HepG2 (cell line): ENCODE data around the gene SEMA3B. TPM values are rescaled to one million over a fixed set of nuclear protein-coding genes. Genes with fewer than 3 reads are reported as not detected.

Source experiments
- MAFF ChIP-seq: IDR thresholded peaks from 2 replicates; pipeline ENCODE4 v1.6.1; 2011; ENCODE audit warnings: low read depth, low read length, improper control_type of control experiment
- MAZ ChIP-seq, 2 experiments: sonication (generic) in 1 of 2; formaldehyde crosslinking in 1 of 2; IDR thresholded peaks; 2 replicates each; pipeline versions ENCODE4 v1.5.0 to v1.6.1; 2012 to 2020; ENCODE audit warnings: low read depth in 2 of 2, mild to moderate bottlenecking in 2 of 2, borderline replicate concordance in 1 of 2, improper control_type of control experiment in 1 of 2, low read length in 1 of 2, missing genetic modification reagents in 1 of 2, moderate library complexity in 1 of 2
- MEIS1 ChIP-seq: sonication (generic); formaldehyde crosslinking; IDR thresholded peaks from 2 replicates; pipeline ENCODE4 v1.9.0; 2021; ENCODE audit warnings: mild to moderate bottlenecking, missing genetic modification reagents, moderate library complexity, borderline replicate concordance
- MYC ChIP-seq: sonication (generic); formaldehyde crosslinking; IDR thresholded peaks from 2 replicates; pipeline ENCODE4 v1.9.0; 2021; ENCODE audit warnings: missing genetic modification reagents, borderline replicate concordance
- NFE2L2 ChIP-seq: fragments of 150-350 bp; IDR thresholded peaks from 2 replicates; pipeline ENCODE4 v1.6.1; 2014; ENCODE audit warnings: low read length
- RAD21 ChIP-seq: fragments of 450-650 bp; formaldehyde crosslinking; IDR thresholded peaks from 2 replicates; pipeline ENCODE4 v1.5.0; 2020; ENCODE audit warnings: mild to moderate bottlenecking
- TERF1 ChIP-seq: sonication (generic); formaldehyde crosslinking; IDR thresholded peaks from 2 replicates; pipeline ENCODE4 v1.8.0; 2022; ENCODE audit warnings: mild to moderate bottlenecking, missing genetic modification reagents, moderate library complexity
- TFDP2 ChIP-seq: sonication (generic); formaldehyde crosslinking; IDR thresholded peaks from 2 replicates; pipeline ENCODE4 v1.4.0; 2020; ENCODE audit warnings: missing genetic modification reagents
- WIZ ChIP-seq: sonication (generic); formaldehyde crosslinking; IDR thresholded peaks from 2 replicates; pipeline ENCODE4 v1.5.1; 2020; ENCODE audit warnings: mild to moderate bottlenecking, missing genetic modification reagents
- ZBTB3 ChIP-seq: sonication (generic); formaldehyde crosslinking; IDR thresholded peaks from 2 replicates; pipeline ENCODE4 v1.4.0; 2020; ENCODE audit warnings: low read depth, mild to moderate bottlenecking, moderate library complexity, missing genetic modification reagents, borderline replicate concordance
- ZBTB42 ChIP-seq: sonication (generic); formaldehyde crosslinking; IDR thresholded peaks from 2 replicates; pipeline ENCODE4 v1.5.0; 2020; ENCODE audit warnings: mild to moderate bottlenecking, missing genetic modification reagents
- ZFX ChIP-seq: sonication (generic); formaldehyde crosslinking; IDR thresholded peaks from 2 replicates; pipeline ENCODE4 v1.4.0; 2020; ENCODE audit warnings: mild to moderate bottlenecking, low read depth, missing genetic modification reagents, moderate library complexity
- ZNF501 ChIP-seq: sonication (generic); formaldehyde crosslinking; IDR thresholded peaks from 2 replicates; pipeline ENCODE4 v1.5.1; 2020; ENCODE audit warnings: mild to moderate bottlenecking, moderate library complexity, missing genetic modification reagents
- ZNF737 ChIP-seq: sonication (generic); formaldehyde crosslinking; IDR thresholded peaks from 2 replicates; pipeline ENCODE4 v1.5.0; 2020; ENCODE audit warnings: missing genetic modification reagents, mild to moderate bottlenecking, borderline replicate concordance
- ZNF772 ChIP-seq: sonication (generic); formaldehyde crosslinking; IDR thresholded peaks from 2 replicates; pipeline ENCODE4 v1.5.0; 2020; ENCODE audit warnings: mild to moderate bottlenecking, missing genetic modification reagents
- polyA plus RNA-seq, 8 experiments: library from polyadenylated mRNA; depleted of rRNA in 3 of 8; stranded (reverse) in 7 of 8; unstranded in 1 of 8; fragments of >200 nt; fragmentation: Illumina TruSeq in 4 of 8; extraction: Trizol in 4 of 8; gene quantifications; 2 replicates each; pipeline versions ENCODE4 v1.2.1 to v1.2.3, GENCODE V29; 2011 to 2016; ENCODE audit warnings: low read depth in 4 of 8, missing spikeins in 1 of 8, mixed read lengths in 1 of 8; ENCODE audit not compliant: insufficient read depth in 1 of 8
- total RNA-seq, 5 experiments: library from RNA; depleted of rRNA; stranded (reverse); fragments of >200 nt; fragmentation: Illumina TruSeq; extraction: Trizol; gene quantifications; 2 replicates each; pipeline ENCODE4 v1.2.3, GENCODE V29; 2016; ENCODE audit warnings: low read depth in 1 of 5
- TF ChIP-seq, protein P1 (sequence below): sonication (generic); formaldehyde crosslinking; IDR thresholded peaks from 2 replicates; pipeline ENCODE4 v1.9.0; 2022; ENCODE audit warnings: low read depth, missing genetic modification reagents
- TF ChIP-seq, protein P2 (sequence below): sonication (generic); formaldehyde crosslinking; IDR thresholded peaks from 2 replicates; pipeline ENCODE4 v1.9.0; 2021; ENCODE audit warnings: missing genetic modification reagents, borderline replicate concordance
- TF ChIP-seq, protein P3 (sequence below), 2 experiments: sonication (generic) in 1 of 2; formaldehyde crosslinking in 1 of 2; IDR thresholded peaks; 2 replicates each; pipeline versions ENCODE4 v1.5.1 to v1.6.1; 2011 to 2020; ENCODE audit warnings: borderline replicate concordance in 1 of 2, low read depth in 1 of 2, low read length in 1 of 2, mild to moderate bottlenecking in 1 of 2, missing genetic modification reagents in 1 of 2, moderate library complexity in 1 of 2

Gene SEMA3B
- total and polyA plus RNA-seq, 2 of the 13 experiments (the other 11 are each of a cell fraction or from before 2014, with no cell fraction given), result 93.2 to 158 TPM

GRCh38 chr3:50320853-50321335 is 51.9 kb downstream of the SEMA3B start (continued):
- TF ChIP-seq, protein P1, sequence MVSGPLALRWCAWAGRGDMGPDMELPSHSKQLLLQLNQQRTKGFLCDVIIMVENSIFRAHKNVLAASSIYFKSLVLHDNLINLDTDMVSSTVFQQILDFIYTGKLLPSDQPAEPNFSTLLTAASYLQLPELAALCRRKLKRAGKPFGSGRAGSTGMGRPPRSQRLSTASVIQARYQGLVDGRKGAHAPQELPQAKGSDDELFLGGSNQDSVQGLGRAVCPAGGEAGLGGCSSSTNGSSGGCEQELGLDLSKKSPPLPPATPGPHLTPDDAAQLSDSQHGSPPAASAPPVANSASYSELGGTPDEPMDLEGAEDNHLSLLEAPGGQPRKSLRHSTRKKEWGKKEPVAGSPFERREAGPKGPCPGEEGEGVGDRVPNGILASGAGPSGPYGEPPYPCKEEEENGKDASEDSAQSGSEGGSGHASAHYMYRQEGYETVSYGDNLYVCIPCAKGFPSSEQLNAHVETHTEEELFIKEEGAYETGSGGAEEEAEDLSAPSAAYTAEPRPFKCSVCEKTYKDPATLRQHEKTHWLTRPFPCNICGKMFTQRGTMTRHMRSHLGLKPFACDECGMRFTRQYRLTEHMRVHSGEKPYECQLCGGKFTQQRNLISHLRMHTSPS, result no peak
- TF ChIP-seq TFDP2 (CRISPR knock-in tag) (peak; percentile 32; the same call in 1 of the 2 replicates), RAD21 (CRISPR knock-in tag) (peak; percentile 44; the same call in 1 of the 2 replicates), TERF1 (no peak), MEIS1 (CRISPR knock-in tag) (no peak), MAZ (IDR thresholded peaks at IDR 0.05; ENCODE audit: borderline replicate concordance, low read depth, low read length) (peak; percentile 77), MAZ (CRISPR knock-in tag; IDR thresholded peaks at IDR 0.05; ENCODE audit: low read depth) (peak; percentile 89; the same call in 1 of the 2 replicates), MYC (CRISPR knock-in tag) (peak; percentile 90), ZNF737 (CRISPR knock-in tag) (no peak), WIZ (no peak), ZBTB3 (no peak), ZBTB42 (CRISPR knock-in tag) (0 out of 2 replicates have a peak, but pooled peaks have one; percentile 8), MAFF (no peak), ZNF772 (CRISPR knock-in tag) (no peak), NFE2L2 (no peak), ZNF501 (peak; percentile 21; the same call in 1 of the 2 replicates), ZFX (CRISPR knock-in tag) (no peak)
- TF ChIP-seq, protein P2, sequence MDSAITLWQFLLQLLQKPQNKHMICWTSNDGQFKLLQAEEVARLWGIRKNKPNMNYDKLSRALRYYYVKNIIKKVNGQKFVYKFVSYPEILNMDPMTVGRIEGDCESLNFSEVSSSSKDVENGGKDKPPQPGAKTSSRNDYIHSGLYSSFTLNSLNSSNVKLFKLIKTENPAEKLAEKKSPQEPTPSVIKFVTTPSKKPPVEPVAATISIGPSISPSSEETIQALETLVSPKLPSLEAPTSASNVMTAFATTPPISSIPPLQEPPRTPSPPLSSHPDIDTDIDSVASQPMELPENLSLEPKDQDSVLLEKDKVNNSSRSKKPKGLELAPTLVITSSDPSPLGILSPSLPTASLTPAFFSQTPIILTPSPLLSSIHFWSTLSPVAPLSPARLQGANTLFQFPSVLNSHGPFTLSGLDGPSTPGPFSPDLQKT (CRISPR knock-in tag), result no peak
- TF ChIP-seq, protein P3, sequence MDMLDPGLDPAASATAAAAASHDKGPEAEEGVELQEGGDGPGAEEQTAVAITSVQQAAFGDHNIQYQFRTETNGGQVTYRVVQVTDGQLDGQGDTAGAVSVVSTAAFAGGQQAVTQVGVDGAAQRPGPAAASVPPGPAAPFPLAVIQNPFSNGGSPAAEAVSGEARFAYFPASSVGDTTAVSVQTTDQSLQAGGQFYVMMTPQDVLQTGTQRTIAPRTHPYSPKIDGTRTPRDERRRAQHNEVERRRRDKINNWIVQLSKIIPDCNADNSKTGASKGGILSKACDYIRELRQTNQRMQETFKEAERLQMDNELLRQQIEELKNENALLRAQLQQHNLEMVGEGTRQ (IDR thresholded peaks at IDR 0.05; ENCODE audit: low read depth, low read length), result no peak
- TF ChIP-seq, protein P3 (CRISPR knock-in tag; IDR thresholded peaks at IDR 0.05; ENCODE audit: borderline replicate concordance), result no peak
